ENCODE measurements around the gene RTEL1. TPM values are rescaled to one million over a fixed set of nuclear protein-coding genes. Genes with fewer than 3 reads are reported as not detected.

RTEL1 gene
- total and polyA plus RNA-seq, 9 of the 15 experiments (the other 6 are each of a cell fraction or from before 2014, with no cell fraction given), result 0.36 to 61.0 (median 17.9) TPM

DNA sequence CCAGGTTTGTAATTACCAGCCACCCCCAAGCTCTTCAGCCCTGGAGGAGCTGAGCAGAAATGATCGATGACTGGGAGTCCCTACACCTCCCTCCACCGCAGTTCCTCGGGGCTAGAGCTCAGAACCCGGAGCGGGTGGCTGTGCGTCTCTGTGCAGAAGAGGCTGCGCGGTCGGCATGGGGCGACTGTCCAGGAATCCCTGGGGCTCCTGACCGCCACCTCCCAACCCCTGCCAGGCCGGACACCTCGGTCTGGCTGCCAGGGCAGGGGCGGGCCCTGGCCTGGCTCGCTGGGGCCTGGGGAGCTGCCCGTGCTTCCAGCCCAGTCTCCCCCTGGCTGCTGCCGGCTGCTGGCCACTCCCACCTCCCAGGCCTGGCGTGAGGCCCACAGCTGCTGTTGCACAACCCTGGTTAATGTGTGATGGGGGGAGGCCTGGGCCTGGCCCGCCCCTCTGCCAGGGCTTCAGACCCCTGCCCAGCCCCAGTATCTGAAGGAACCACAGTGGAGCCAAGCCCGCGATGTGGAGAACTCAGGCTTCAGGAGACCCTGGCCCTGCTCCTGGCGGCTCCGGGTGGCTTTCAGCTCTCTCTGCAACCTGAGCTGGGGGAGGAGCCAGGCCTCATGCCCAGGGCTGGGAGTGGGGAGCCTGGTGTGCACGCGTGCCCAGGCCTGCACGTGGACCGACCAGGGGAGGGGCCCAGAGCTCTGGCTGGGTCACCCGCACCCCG, 82.7 kb downstream of the RTEL1 start (continued):
- TF ChIP-seq KHSRP (IDR thresholded peaks at IDR 0.05) (no peak), ARID1B (IDR thresholded peaks at IDR 0.05) (peak; percentile 55; the same call in 1 of the 2 replicates), SMAD3 (CRISPR knock-in tag; conservative IDR thresholded peaks at IDR 0.05) (no peak), XRCC5 (IDR thresholded peaks at IDR 0.05; ENCODE audit: low read depth, low read length) (0 out of 2 replicates have a peak, but pooled peaks have one; percentile 20), ARID2 (IDR thresholded peaks at IDR 0.05) (no peak), DACH1 (IDR thresholded peaks at IDR 0.05; ENCODE audit: partially characterized antibody) (peak; percentile 71), GATAD2A (IDR thresholded peaks at IDR 0.05) (peak; percentile 8; the same call in 1 of the 2 replicates), ZC3H4 (CRISPR knock-in tag; IDR thresholded peaks at IDR 0.05; ENCODE audit: borderline replicate concordance) (no peak), MTA3 (IDR thresholded peaks at IDR 0.05; ENCODE audit: borderline replicate concordance) (peak; percentile 52; the same call in 1 of the 2 replicates), PHF8 (IDR thresholded peaks at IDR 0.05; ENCODE audit: borderline replicate concordance, low read length) (peak; percentile 19; the same call in 1 of the 2 replicates), ETS2 (tag; IDR thresholded peaks at IDR 0.05; ENCODE audit: borderline replicate concordance, poor library complexity, severe bottlenecking) (no peak), POLR2G (IDR thresholded peaks at IDR 0.05; ENCODE audit: low read depth, low read length) (peak; percentile 66)
- TF ChIP-seq, protein P1, sequence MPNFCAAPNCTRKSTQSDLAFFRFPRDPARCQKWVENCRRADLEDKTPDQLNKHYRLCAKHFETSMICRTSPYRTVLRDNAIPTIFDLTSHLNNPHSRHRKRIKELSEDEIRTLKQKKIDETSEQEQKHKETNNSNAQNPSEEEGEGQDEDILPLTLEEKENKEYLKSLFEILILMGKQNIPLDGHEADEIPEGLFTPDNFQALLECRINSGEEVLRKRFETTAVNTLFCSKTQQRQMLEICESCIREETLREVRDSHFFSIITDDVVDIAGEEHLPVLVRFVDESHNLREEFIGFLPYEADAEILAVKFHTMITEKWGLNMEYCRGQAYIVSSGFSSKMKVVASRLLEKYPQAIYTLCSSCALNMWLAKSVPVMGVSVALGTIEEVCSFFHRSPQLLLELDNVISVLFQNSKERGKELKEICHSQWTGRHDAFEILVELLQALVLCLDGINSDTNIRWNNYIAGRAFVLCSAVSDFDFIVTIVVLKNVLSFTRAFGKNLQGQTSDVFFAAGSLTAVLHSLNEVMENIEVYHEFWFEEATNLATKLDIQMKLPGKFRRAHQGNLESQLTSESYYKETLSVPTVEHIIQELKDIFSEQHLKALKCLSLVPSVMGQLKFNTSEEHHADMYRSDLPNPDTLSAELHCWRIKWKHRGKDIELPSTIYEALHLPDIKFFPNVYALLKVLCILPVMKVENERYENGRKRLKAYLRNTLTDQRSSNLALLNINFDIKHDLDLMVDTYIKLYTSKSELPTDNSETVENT (CRISPR knock-in tag; IDR thresholded peaks at IDR 0.05), result no peak
- TF ChIP-seq, protein P2, sequence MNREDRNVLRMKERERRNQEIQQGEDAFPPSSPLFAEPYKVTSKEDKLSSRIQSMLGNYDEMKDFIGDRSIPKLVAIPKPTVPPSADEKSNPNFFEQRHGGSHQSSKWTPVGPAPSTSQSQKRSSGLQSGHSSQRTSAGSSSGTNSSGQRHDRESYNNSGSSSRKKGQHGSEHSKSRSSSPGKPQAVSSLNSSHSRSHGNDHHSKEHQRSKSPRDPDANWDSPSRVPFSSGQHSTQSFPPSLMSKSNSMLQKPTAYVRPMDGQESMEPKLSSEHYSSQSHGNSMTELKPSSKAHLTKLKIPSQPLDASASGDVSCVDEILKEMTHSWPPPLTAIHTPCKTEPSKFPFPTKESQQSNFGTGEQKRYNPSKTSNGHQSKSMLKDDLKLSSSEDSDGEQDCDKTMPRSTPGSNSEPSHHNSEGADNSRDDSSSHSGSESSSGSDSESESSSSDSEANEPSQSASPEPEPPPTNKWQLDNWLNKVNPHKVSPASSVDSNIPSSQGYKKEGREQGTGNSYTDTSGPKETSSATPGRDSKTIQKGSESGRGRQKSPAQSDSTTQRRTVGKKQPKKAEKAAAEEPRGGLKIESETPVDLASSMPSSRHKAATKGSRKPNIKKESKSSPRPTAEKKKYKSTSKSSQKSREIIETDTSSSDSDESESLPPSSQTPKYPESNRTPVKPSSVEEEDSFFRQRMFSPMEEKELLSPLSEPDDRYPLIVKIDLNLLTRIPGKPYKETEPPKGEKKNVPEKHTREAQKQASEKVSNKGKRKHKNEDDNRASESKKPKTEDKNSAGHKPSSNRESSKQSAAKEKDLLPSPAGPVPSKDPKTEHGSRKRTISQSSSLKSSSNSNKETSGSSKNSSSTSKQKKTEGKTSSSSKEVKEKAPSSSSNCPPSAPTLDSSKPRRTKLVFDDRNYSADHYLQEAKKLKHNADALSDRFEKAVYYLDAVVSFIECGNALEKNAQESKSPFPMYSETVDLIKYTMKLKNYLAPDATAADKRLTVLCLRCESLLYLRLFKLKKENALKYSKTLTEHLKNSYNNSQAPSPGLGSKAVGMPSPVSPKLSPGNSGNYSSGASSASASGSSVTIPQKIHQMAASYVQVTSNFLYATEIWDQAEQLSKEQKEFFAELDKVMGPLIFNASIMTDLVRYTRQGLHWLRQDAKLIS (CRISPR knock-in tag; IDR thresholded peaks at IDR 0.05), result 0 out of 2 replicates have a peak, but pooled peaks have one; percentile 62
- TF ChIP-seq, protein P3, sequence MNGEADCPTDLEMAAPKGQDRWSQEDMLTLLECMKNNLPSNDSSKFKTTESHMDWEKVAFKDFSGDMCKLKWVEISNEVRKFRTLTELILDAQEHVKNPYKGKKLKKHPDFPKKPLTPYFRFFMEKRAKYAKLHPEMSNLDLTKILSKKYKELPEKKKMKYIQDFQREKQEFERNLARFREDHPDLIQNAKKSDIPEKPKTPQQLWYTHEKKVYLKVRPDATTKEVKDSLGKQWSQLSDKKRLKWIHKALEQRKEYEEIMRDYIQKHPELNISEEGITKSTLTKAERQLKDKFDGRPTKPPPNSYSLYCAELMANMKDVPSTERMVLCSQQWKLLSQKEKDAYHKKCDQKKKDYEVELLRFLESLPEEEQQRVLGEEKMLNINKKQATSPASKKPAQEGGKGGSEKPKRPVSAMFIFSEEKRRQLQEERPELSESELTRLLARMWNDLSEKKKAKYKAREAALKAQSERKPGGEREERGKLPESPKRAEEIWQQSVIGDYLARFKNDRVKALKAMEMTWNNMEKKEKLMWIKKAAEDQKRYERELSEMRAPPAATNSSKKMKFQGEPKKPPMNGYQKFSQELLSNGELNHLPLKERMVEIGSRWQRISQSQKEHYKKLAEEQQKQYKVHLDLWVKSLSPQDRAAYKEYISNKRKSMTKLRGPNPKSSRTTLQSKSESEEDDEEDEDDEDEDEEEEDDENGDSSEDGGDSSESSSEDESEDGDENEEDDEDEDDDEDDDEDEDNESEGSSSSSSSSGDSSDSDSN (IDR thresholded peaks at IDR 0.05; ENCODE audit: borderline replicate concordance in 1 of 2, low read depth in 2 of 2, low read length in 2 of 2), result peak; percentile 50 to 68; a peak in 2 of 4 replicates
- TF ChIP-seq, protein P4, sequence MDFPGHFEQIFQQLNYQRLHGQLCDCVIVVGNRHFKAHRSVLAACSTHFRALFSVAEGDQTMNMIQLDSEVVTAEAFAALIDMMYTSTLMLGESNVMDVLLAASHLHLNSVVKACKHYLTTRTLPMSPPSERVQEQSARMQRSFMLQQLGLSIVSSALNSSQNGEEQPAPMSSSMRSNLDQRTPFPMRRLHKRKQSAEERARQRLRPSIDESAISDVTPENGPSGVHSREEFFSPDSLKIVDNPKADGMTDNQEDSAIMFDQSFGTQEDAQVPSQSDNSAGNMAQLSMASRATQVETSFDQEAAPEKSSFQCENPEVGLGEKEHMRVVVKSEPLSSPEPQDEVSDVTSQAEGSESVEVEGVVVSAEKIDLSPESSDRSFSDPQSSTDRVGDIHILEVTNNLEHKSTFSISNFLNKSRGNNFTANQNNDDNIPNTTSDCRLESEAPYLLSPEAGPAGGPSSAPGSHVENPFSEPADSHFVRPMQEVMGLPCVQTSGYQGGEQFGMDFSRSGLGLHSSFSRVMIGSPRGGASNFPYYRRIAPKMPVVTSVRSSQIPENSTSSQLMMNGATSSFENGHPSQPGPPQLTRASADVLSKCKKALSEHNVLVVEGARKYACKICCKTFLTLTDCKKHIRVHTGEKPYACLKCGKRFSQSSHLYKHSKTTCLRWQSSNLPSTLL (IDR thresholded peaks at IDR 0.05), result no peak
